ENCODE results near the gene LMTK2.
A peak's percentile ranks its signal among the peaks of the same experiment; 100 is the strongest.

The LMTK2 gene

DNA sequence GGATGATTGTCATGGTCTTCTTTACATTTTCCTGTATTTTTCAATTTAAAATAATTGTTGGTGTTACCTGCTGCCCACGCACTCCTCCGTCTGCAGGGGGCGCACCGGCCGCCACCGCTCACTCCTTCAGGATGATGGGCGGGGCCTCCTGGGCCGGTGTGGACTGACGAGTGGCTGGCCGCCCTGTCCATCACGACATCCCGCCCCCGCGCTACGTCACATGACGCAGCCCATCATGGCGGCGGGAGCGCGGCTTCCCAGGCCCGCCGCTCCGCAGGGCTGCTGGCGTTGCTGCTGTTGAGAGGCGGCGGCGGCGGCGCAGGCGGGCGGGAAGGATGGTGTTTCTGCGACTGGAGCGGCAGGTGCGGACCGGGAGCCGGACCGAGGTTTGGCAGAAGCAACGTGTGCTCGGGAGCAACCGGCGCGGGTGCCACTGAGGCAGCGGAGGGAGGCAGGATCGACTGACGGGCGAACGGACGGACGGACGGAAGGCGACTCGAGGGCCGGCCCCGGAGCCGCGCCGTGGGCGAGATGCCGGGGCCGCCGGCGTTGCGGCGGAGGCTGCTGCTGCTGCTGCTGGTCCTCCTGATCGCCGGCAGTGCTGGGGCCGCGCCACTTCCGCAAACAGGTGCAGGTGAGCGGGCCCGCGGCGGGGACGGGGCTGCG, at the start of gene LMTK2:
Gene LMTK2 (plus strand): TSS at position 216 of the 666 bp plus-strand sequence. CDS start 316 bp downstream, at position 532.
- peak; percentile 76 for DNase-seq (ENCODE audit: low spot score)

DNA sequence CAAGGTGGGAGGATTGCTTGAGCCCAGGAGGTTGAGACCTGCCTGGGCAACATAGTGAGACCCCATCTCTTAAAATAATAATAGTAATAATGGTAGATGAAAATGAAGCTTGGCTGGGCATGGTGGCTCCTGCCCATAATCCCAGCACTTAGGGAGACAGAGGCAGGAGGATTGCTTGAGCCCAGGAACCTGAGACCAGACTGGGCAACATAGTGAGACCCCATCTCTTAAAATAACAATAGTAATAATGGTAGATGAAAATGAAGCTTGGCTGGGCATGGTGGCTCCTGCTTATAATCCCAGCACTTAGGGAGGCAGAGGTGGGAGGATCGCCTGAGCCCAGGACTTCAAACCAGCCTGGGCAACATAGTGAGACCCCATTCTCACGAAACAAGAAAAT, 49.5 kb upstream of the LMTK2 start:
- DNase-seq (ENCODE audit: low spot score): no peak

DNA sequence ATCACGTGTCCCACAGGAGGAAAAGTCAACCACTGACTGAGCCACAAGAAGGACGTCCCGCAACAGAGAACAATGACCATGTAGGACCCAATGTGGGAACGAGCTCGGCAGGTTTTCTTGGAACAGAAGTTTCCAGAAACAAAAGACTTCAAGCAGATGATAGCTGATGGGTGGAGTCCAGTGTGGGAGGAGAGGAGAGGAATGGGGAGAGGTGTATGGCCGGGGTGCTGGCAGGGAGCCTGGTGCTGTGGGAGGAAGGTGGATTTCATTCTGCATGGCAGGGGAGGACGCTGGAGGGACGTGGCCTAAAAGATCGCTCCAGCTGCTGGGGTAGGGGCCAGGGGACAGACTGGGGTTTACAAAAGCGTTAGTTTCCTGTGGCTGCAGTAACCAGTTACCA, 48.5 kb upstream of the LMTK2 start:
- DNase-seq (ENCODE audit: low spot score): no peak

DNA sequence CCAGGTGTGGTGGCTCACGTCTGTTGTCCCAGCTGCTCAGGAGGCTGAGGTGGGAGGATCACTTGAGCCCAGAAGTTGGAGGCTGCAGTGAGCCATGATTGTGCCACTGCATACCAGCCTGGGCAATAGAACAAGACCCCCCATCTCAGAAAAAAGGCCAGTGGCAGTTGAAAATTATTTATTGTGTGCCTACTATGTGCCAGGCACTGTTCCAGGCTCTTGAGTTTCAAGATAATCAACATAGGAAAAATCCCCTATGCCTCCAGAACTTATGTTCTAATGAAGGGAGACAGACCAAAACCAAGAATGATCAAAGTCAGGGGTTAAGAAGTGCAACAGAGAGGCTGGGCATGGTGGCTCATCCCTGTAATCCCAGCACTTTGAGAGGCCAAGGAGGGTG, 42.4 kb upstream of the LMTK2 start:
- no peak for DNase-seq (ENCODE audit: low spot score)

DNA sequence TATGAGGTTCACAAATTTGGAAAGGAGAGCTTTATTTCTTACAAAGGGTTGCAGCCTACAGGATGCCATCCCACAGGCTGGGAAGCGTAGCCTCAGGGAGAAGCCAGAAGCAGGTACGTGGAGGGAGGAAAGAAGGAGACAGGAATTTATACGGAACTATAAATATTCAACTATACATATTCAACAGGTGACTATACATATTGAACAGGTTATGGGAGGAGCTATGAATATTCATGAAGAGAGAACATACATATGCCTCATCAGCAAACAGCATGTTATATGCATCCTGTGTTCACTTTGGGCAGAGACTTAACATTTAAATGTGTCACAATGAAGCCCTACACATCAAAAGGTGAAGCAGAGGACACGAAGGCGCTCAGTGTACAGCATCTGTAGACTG, 40.5 kb upstream of the LMTK2 start:
- no peak for DNase-seq (ENCODE audit: low spot score)

DNA sequence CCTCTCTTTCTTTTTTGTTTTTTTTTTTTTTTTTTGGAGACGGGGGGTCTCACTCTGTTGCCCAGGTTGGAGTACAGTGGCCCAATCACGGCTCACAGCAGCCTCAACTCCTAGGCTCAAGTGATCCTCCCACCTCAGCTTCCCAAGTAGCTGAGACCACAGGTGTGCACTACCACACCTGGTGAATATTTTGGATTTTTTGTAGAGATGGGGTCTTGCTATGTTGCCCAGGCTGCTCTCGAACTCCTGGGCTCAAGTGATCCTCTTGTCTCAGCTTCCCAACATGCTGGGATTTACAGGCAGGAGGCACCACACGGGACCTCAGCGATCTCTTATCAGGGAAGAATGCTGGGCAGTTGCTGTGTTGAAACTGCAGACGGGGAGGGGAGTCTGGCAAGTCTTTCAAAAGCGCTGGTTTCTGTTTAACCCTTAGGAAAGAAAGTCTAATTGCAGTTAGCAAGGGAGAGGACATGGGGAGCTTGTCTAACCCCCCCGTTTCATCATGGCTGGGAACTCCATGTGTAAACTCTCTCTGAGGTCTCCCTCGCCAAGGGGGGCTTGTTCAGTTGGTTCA, 39.6 kb upstream of the LMTK2 start:
- no peak for DNase-seq (ENCODE audit: low spot score)

DNA sequence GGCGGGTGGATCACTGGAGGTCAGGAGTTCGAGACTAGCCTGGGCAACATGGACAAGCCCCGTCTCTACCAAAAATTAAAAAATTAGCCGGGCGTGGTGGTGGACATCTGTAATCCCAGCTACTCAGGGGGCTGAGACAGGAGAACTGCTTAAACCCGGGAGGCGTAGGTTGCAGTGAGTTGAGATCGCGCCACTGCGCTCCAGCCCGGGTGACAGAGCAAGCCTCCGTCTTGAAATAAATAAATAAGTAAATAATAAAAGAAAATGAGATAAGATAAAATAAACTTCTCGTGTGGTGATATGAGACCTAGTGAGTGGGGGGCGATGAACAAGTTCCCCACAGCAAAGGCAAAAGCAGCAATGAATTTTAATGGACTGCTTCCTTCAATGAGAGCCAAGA, 33.6 kb upstream of the LMTK2 start:
- DNase-seq (ENCODE audit: low spot score): no peak

DNA sequence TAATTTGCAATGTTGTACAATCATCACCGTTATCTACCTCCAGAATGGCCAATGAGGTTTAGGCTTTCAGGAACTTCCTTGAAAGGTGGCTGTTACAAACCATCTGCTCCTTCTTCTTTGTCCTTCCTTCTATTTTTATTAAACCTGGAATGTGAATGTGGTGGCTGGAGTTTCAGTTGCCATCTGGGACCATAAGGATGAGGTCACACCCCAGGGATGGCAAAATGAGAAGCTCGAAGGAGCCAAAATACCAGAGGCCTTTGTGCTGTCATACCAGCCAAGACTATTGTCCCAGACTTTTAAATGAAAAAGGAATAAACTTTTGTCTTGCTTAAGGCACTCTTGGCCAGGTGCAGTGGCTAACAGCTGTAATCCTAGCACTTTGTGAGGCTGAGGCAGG, 30.9 kb upstream of the LMTK2 start:
- no peak for DNase-seq (ENCODE audit: low spot score)

DNA sequence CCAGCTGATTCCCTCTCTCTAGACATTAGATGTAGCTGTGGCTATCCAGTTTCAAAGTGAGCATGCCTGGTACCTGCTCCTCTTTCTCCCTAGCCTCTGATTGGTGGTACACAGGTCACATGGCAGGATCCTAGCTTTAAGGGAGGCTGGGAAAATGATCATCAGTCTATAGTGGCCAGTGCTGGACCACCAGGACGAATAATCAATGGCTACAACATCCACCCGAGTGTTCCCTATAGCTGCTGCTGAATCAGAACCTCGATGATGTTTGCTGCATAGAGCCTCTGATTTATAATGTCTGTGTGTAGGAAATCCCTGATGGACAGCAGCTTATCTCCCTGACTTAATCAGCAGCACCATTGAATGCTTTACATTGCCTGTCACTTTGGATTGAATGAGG, 28.9 kb upstream of the LMTK2 start:
- no peak for DNase-seq (ENCODE audit: low spot score)

DNA sequence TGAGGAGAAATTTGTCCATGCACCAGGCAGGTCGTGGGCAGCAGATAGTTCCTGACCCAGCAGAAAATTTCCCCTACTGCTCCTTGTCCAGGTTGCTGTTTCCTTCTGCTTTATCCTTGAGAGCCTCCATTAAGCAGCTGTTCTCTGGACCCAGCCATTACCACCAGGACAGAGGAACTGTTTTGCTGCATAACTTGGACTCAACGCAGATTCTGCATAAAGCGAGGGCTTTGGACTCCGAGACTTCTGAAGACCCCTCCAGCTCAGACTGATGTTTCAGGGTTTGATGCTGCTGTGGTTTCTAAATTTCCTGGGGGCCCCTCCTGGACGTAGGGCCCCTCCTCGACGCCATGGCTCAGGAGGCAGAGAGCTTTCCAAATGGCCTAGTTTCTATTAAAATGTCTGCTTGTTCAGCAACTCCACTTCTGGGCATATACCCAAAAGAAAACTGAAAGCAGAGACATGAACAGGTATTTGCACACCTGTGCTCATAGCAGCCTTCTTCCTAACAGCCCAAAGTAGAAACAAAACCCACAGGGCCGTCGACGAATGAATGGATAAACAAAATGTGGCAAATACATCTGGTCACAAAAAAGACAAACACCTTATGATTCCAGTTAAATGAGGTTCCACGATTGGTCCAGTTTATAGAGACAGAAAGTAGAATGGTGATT, 28.3 kb upstream of the LMTK2 start:
- DNase-seq (ENCODE audit: low spot score): no peak

DNA sequence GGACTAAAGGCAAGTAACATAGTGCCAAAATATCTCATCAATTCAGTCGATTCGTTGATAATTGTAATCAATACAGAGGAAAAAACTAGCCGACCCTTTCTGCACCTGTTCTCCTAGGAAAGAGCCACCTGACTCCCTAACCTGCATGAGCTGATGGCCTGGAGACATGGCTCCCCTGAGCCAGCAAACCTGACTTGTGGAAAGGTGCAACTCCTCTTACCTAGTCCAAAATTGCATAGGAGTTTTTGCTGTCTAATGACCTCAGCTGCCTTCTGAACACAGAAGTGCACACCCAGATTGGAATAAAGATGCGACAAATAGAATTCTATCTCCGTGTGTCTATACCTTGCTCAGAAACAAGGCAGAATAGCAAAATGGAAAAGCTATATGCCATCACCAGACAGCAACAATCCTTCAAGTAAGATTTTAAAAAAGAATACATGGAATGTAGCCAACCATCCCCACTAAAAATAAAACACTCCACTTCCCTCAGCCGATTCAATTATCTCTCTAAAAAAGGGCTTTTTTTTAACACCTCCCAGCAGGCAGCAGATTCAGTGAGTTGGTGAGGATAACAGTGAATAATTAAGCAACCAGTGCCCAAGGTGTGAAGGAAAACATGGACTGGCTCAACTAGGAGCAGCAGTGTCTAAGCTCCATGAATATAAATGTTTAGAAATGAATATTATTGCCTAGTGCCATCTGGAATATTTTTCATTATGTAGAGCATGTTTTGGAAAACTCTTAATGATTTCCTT, 26.6 kb upstream of the LMTK2 start:
- DNase-seq (ENCODE audit: low spot score): no peak

DNA sequence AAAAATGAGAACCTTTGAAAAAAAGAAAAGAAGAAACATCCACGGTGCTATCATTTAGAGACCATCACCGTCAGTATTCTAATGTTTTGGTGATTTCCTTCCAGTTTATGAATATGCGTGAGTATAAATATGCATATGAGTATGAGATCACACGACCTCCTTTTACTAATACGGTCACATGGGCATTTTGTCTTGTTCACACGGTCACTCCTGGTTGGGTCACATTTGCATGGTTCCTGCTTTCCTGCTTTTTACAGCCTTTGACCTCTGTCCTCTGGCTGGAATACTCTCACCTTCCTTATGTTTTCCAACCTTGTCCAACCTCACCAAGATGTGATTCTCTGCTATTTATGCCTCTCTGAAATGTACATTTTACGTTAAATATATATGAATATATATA, 25.3 kb upstream of the LMTK2 start:
- DNase-seq (ENCODE audit: low spot score): no peak

DNA sequence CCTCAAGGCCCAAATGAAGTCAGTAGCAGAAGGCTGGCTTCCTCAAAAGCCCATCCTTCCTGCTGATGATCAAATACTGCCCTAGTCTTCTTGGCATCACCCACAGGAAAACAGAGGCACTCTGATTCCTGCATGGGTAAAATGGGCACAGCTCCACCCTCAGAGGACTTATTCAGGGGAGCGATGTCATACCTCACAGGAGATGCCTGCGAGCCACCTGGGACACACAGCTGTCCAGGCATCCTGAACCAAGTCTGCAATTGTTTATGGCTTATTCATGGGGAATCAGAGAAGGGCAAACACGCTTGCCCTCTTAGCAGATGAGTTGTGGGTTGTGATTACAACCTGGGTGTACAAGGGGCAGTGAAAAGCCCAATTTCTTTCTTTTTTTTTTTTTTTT, 22.0 kb upstream of the LMTK2 start:
- DNase-seq (ENCODE audit: low spot score): no peak

DNA sequence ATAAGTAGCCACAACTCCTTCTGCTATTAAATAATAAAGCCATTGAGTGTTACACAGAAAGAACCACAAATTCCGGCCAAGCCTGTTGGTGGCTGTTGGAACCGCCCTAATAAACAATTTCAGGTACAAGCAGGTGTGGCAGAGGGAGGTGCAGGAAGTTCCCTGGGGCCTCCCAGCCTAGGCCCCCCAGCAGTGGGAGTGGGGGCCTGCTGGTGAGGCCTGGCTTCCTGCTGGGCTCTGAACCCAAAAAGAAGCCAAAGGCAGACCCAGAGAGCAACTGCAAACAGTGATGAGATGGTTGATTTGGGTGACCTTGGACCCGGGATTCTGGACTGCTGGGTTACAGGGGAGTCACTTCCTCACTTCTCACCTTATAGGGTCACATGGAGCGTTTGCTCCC, 21.0 kb upstream of the LMTK2 start:
- no peak for DNase-seq (ENCODE audit: low spot score)

DNA sequence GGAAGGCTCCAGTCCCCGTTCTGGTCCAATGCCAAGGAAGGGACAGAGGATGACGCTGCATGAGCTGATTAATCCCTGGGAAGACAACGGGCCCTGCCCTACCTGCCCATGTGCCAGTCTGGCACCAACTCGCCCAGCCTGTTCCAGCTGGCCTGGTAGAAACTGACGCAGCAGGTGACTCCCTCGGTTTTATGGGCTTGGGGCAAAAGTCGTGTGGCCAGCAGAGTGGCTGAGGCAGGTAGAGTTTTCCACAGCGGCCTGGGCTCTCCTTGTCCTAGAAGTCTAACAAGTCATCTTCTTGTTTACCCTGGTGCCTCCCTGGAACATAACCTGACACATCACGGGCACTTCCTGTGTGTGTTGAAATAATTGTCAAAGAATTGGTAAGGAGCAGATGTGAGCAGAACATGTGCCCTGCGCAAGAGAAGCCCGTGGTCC, 20.4 kb upstream of the LMTK2 start:
- no peak for DNase-seq (ENCODE audit: low spot score)

DNA sequence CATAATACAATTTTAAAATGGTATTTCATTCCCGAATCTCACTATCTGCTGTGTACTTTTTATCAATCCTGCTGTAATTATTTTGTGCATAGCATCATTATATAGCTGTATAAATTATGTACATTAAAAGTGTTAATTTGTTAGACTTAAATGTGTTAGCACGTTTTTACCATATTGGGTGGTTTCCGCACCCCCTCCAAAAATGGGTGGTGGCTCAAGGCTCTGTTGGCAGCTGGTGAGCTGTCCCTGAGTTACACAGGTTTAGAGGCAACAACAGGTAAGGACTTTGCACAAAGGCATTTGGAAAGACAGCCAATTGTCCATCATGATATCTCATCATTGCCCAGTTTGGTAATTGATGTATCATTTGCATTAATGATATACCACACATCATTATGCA, 18.6 kb upstream of the LMTK2 start:
- no peak for DNase-seq (ENCODE audit: low spot score)

DNA sequence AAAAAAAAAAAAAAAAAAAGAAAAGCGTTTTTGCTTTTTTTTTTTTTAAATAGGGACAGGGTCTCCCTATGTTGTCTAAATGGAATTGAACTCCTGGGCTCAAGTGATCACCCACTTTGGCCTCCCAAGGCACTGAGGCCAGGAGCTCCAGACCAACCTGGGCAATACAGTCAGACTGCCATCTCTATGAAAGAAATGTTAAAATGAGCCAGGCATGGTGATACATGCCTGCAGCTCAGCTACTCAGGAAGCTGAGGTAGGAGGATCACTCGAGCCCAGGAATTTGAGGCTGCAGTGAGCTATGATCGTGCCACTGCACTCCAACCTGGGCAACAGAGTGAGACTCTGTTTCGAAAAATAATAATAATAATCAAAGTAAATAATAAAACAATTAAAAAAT, 16.5 kb upstream of the LMTK2 start:
- DNase-seq (ENCODE audit: low spot score): no peak

DNA sequence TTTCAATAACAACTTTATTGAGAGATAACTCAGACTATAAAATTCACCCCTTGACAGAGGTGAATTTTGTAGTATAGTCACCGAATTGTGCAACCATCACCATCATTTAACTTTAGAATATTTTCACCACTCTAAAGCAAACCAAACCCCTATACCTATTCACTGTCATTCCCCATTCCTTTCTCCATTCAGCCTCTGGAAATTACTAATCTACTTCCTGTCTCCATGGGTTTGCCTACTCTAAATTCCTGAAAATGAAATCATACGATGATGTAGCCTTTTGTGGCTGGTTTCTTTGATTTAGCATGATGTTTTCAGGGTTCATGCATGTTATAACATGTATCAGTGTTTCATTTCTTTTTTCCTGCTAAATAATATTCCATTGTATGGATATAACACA, 15.6 kb upstream of the LMTK2 start:
- DNase-seq (ENCODE audit: low spot score): no peak

DNA sequence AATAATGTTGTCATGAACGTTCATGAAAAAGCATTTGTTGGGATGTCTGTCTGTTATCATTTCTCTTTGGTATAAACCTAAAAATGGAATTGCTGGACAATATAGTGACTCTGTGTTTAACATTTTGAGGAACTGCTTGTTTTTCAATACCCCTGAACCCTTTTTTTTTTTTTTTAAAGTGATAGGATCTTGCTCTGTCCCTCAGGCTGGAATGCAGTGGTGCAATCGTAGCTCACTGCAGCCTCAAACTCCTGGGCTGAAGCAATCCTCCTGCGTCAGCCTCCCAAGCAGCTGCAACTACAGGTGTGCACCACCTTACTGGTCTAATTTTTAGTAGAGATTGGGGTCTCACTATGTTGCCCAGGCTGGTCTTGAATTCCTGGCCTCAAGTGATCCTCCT, 15.1 kb upstream of the LMTK2 start:
- DNase-seq (ENCODE audit: low spot score): no peak

DNA sequence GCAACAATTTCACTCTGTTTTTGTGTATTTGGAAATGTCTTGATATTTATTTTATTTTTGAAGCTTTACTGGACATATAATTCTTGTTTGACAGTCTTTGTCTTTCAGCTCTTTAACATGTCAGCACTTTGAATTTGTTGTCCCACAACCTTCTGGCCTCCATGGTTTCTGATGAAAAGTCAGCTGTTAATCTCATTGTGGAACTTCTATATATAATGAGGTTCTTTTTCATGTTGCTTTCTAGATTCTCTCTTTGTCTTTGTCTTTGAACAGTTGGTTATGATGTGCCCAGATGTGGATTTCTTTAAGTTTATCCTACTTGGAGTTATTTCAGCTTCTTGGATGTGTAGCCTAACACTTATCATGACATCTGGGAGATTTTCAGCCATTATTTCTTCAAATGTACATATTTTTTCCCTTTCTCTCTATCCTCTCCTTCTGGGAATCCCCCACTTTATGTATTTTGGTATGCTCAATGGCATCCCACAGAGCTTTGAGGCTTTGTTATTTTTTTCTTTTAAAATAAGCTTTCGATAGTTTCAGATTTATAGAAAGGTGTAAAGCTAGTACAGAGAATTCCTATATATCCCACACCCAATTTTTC, 9.5 kb upstream of the LMTK2 start:
- DNase-seq (ENCODE audit: low spot score): no peak

DNA sequence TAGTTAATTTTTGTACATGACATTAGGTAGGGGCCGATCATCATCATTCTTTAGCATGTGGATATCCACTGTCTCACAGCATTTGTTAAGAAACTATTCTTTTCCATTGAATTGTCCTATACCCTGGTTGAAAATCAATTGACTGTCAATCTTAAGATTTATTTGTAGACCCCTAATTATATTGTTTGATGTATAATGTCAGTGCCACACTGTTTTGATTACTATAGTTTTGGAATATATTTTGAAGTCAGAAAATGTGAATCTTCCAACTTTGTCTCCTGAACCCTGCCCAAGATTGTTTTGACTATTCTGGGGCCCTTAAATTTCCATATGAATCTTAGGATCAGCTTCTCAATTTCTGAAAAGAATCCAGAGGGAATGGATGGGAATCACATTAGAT, 6.6 kb upstream of the LMTK2 start:
- no peak for DNase-seq (ENCODE audit: low spot score)

DNA sequence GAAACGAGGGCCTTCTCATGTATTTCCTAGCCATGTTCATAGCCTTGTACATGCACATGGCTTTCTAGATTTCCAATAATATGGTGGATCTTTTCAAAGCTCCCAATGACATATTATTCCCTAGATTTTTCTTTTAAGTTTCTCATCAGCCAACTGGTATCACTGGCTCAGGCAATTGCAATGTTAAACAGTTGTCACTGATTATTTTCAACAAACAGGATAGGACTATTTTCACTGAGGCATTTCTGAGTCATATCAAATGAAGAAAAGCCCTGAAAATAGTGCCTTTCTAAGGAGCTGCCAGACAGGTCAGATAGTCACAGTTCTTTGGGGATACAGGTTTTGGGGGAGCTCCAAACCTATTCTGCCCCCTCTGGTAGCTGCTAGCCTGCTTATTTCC, 4.5 kb upstream of the LMTK2 start:
- DNase-seq (ENCODE audit: low spot score): no peak
